ENCODE measurements around the gene AP1S1.

GRCh38 chr7:101123703-101124068, 30.6 kb upstream of the AP1S1 start:
- TF ChIP-seq CTCF (IDR thresholded peaks at IDR 0.05) (no peak), POLR2A (IDR thresholded peaks at IDR 0.05) (no peak), EP300 (IDR thresholded peaks at IDR 0.05) (no peak)

All from tibial nerve (tissue), 4 donors.